A549 treated with ZK216348 at 1 μM for 4 hours (cell line): ENCODE data around the gene ZNF737. TPM values are rescaled to one million over a fixed set of nuclear protein-coding genes. Genes with fewer than 3 reads are reported as not detected.

Experiments
- total RNA-seq: library from RNA; stranded (reverse); fragments of 200-300 nt; extraction: Qiagen RNA extraction; gene quantifications from 5 replicates; pipeline ENCODE4 v1.2.3, GENCODE V29; 2022; ENCODE audit warnings: low read depth

The ZNF737 gene
- 0.22 TPM in 1 of 5 replicates, not detected in the others for total RNA-seq

DNA sequence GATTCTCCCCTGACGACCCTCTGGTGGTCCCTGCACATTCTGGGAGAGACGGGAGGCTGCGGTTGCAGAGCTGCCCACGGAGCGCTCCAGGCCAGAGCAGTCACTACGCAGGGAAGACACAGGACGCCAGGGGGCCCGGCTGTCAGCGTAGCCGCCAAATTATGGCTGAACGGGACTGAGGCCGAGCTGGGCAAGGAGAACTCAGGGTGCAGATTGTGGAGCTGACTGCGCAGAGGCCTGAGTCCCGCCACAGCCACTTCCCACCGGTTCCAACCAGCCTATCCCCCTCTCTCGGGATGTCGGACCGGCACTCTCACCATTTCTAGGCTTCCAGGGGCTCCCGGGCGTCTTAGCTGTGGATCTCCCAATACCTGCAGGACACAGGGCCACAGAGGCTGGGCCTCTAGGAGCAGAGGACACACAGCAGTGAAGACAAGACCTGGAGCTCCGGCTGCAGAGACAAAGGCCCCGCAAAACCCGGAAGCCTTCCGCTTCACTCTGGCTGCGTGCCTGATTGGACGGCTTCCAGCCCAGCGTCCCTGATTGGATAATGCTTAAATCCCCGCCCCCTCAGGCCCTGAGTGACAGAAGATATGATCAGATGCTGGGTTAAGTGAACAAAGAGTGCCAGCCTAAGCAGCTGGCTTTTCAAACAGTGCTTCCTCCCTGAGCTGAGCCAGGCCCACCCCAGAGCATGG is at the start of gene ZNF737:
ZNF737 (minus strand) TSS at position 461 of the 698 bp plus-strand sequence; CDS start at position 320, 141 bp downstream.

Other genes with a start within 250 kb of the ZNF737 start
- not detected in 5 replicates for gene ZNF626, start 95.8 kb upstream of the ZNF737 start, total RNA-seq
- gene ZNF66, start 210.5 kb upstream of the ZNF737 start, total RNA-seq: not detected in 5 replicates